A673 (cell line): ENCODE data around the gene DNAJC3.
"Not testable (repeated sequence)": the region's sequence is repeated elsewhere in the genome, so short reads cannot be mapped to it uniquely, and the experiment has no call there.

Source experiments
- CTCF ChIP-seq: fragments of 300-800, 200-600 bp; sonication (generic); conservative IDR thresholded peaks from 2 replicates; pipeline ENCODE4 v1.5.1; 2017; ENCODE audit warnings: low read depth, mild to moderate bottlenecking, antibody characterized with exemption, low read length, moderate library complexity, mixed read lengths
- EZH2 ChIP-seq: fragments of 200-600 bp; sonication (generic); IDR thresholded peaks from 2 replicates; pipeline ENCODE4 v1.6.1; 2017; ENCODE audit warnings: borderline replicate concordance, low read depth, mild to moderate bottlenecking, mixed read lengths, antibody characterized with exemption, low read length; ENCODE audit not compliant: poor library complexity, severe bottlenecking

- TF ChIP-seq CTCF, EZH2: not testable (repeated sequence)
Measured at GRCh38 chr13:95781940-95782339, 105.0 kb downstream of the DNAJC3 start.
